Heart left ventricle (tissue), 16 donors: ENCODE measurements around the gene ADGRB2. TPM values are rescaled to one million over a fixed set of nuclear protein-coding genes. Genes with fewer than 3 reads are reported as not detected.

Experiments
- ATAC-seq, 4 donors: fragments of 200-7000 bp; cut with Tn5 transposase; one replicate each; pipeline ENCODE4 v1.9.1; 2020 to 2022; ENCODE audit warnings: moderate library complexity in 4 of 4, mild to moderate bottlenecking in 3 of 4, moderate number of reproducible peaks in 1 of 4
- DNase-seq, 5 donors: peaks; one replicate each; pipeline ENCODE4 v3.0.0-alpha.2; 2020
- H3K27ac ChIP-seq, 12 donors: fragments of 200-600 bp; sonication (generic) in 4 of 12; one replicate each; pipeline versions ENCODE4 v1.5.0 to v1.8.0; 2016 to 2022; ENCODE audit warnings: mild to moderate bottlenecking in 2 of 12
- H3K27me3 ChIP-seq, 9 donors: fragments of 200-600 bp; sonication (generic) in 2 of 9; one replicate each; pipeline versions ENCODE4 v1.5.1 to v1.8.0; 2016 to 2022; ENCODE audit warnings: mild to moderate bottlenecking in 3 of 9
- H3K36me3 ChIP-seq, 9 donors: fragments of 200-600 bp; sonication (generic) in 2 of 9; one replicate each; pipeline versions ENCODE4 v1.5.0 to v1.8.0; 2018 to 2022; ENCODE audit warnings: mild to moderate bottlenecking in 2 of 9
- H3K4me1 ChIP-seq, 12 donors: fragments of 200-600 bp; sonication (generic) in 4 of 12; one replicate each; pipeline versions ENCODE4 v1.5.0 to v1.8.0; 2016 to 2022; ENCODE audit warnings: mild to moderate bottlenecking in 3 of 12
- H3K4me3 ChIP-seq, 12 donors: fragments of 200-600 bp; sonication (generic) in 4 of 12; one replicate each; pipeline versions ENCODE4 v1.5.0 to v1.8.0; 2017 to 2022; ENCODE audit warnings: mild to moderate bottlenecking in 9 of 12, moderate library complexity in 4 of 12
- H3K9me3 ChIP-seq, 12 donors: fragments of 200-600 bp; sonication (generic) in 4 of 12; one replicate each; pipeline versions ENCODE4 v1.5.0 to v1.8.0; 2016 to 2022; ENCODE audit warnings: mild to moderate bottlenecking in 1 of 12
- CTCF ChIP-seq, 12 donors: fragments of 200-600 bp; sonication (generic) in 4 of 12; IDR thresholded peaks; one replicate each; pipeline versions ENCODE4 v1.5.0 to v1.8.0; 2018 to 2022; ENCODE audit warnings: antibody characterized with exemption in 12 of 12, mild to moderate bottlenecking in 5 of 12
- POLR2A ChIP-seq, 2 donors: fragments of 450-650 bp; IDR thresholded peaks; one replicate each; pipeline ENCODE4 v1.6.1; 2017; ENCODE audit warnings: antibody characterized with exemption in 2 of 2, mild to moderate bottlenecking in 2 of 2, moderate library complexity in 2 of 2
- WGBS, 4 donors: extraction: QIAGEN DNeasy Blood & Tissue Kit in 2 of 4; methylation state at CpG; one replicate each; pipeline versions ENCODE4 v1.1.5 to v1.1.7; 2013 to 2018; 5-methylcytosine and 5-hydroxymethylcytosine counted together
- intact Hi-C, 10 donors: fragments of 100-400 bp; cut with DNase I; formaldehyde crosslinking; loops; one replicate each; pipeline versions ENCODE4 v1.11.1 to v1.14.2; 2022
- polyA plus RNA-seq, 2 donors: library from polyadenylated mRNA; stranded (reverse); fragments of 200-250 nt; gene quantifications; one replicate each; pipeline ENCODE4 v1.2.3, GENCODE V29; 2013
- total RNA-seq, 9 donors: library from RNA; depleted of rRNA in 2 of 9; stranded (reverse); fragments of >200 nt in 2 of 9; fragmentation: NEBNext Ultra II Directional in 3 of 9; extraction: Animal tissue kit (Norgen Biotek cat#: 25700) in 3 of 9; gene quantifications; one replicate each; pipeline versions ENCODE4 v1.1.0 to v1.2.4, GENCODE V29; 2016 to 2023
- donor health status: ischemic (EF 13 %, LVEDD 7.1; RV severe dilation, severe dysfunction).
- donor health status: healthy with polysubstance abuse.
- donor health status: DM: no; HTN: yes; CAD: no.
- donor health status: DM: no; HTN: no; CAD: no.
- donor health status: ischemic (EF 25% LVEDD 6.9; RV normal size, moderate dysfunction).
- donor health status: ischemic (EF 25% LVEDD 5.7; RV mildly dilated, moderate dysfunction).
- donor health status: healthy.
- donor health status: DM: yes; HTN: yes; CAD: no.
- donor health status: ischemic (EF 35%, LVEDD 5.7; RV mildly dilated, moderate dysfunction).
- donor health status: nonischemic (EF 11% LVEDD 7.7; RV severe dilation, severe dysfunction).
- donor health status: DM: yes; HTN: yes; CAD: no.
- donor health status: PGD.
- donor health status: ischemic (EF 29% LVEDD 5.4; RV normal size, mild dysfunction).
- donor health status: nonischemic (EF 23%, LVEDD 6.1; RV moderate dilation, normal function).

The ADGRB2 gene
- total and polyA plus RNA-seq, 11 donors: 1.1 to 18.5 (median 9.6) TPM

- no peak for TF ChIP-seq CTCF (IDR thresholded peaks at IDR 0.05)
- no peak for TF ChIP-seq POLR2A (IDR thresholded peaks at IDR 0.05)
- 80 to 89% (median 88%) methylated on average over 10 of the region's 10 CpGs for WGBS, 4 donors
- Histone ChIP-seq H3K4me1 (peaks cover 2 to 56% (median 34%) of the 10 kb centered on the region in 12 donors), H3K4me3 (no peak overlapping the region), H3K36me3 (no peaks in the 10 kb centered on the region), H3K27ac (no peak overlapping the region), H3K27me3 (peaks cover 0 to 33% (median 10%) of the 10 kb centered on the region in 9 donors), H3K9me3 (no peaks in the 10 kb centered on the region)
- intact Hi-C loops: loop anchor here in 1 of 10 donors (5.0 kb wide), 1 partner anchor 203 kb away; no protein-coding TSS in a partner anchor
- DNase-seq (no peak), ATAC-seq (no peak)
Measured at GRCh38 chr1:31759298-31760023, 4.7 kb downstream of the ADGRB2 start.

- no peak for ATAC-seq
- peaks cover 2 to 60% (median 38%) of the 10 kb centered on the region in 12 donors for H3K4me1 ChIP-seq
- no peaks in the 10 kb centered on the region for H3K36me3 ChIP-seq
- no peak for DNase-seq
- H3K27me3 ChIP-seq: peaks cover 0 to 32% (median 10%) of the 10 kb centered on the region in 9 donors
- WGBS, 4 donors: 92 to 96% (median 92%) methylated on average over 7 of the region's 7 CpGs
- H3K27ac ChIP-seq: no peak overlapping the region
- no peaks in the 10 kb centered on the region for H3K9me3 ChIP-seq
- intact Hi-C loops: no loop called here
- no peak overlapping the region for H3K4me3 ChIP-seq
- TF ChIP-seq POLR2A (IDR thresholded peaks at IDR 0.05): no peak
- TF ChIP-seq CTCF (IDR thresholded peaks at IDR 0.05): no peak
Measured at GRCh38 chr1:31758823-31759222, 5.3 kb downstream of the ADGRB2 start.

- 95 to 100% (median 96%) methylated on average over 6 of the region's 6 CpGs for WGBS, 4 donors
- Histone ChIP-seq H3K4me1 (peaks cover 2 to 60% (median 41%) of the 10 kb centered on the region in 12 donors), H3K27ac (no peak overlapping the region), H3K27me3 (peaks cover 0 to 29% (median 7%) of the 10 kb centered on the region in 9 donors), H3K4me3 (no peak overlapping the region), H3K36me3 (no peaks in the 10 kb centered on the region), H3K9me3 (no peaks in the 10 kb centered on the region)
- ATAC-seq: no peak
- DNase-seq: no peak
- TF ChIP-seq CTCF (IDR thresholded peaks at IDR 0.05) (no peak), POLR2A (IDR thresholded peaks at IDR 0.05) (no peak)
- intact Hi-C loops: no loop called here
Measured at GRCh38 chr1:31757989-31758388, 6.2 kb downstream of the ADGRB2 start.

- TF ChIP-seq CTCF (IDR thresholded peaks at IDR 0.05) (no peak), POLR2A (IDR thresholded peaks at IDR 0.05) (no peak)
- peaks cover 0 to 21% (median 1%) of the 10 kb centered on the region in 9 donors for H3K27me3 ChIP-seq
- ATAC-seq: no peak
Measured at GRCh38 chr1:31757204-31757679, 6.9 kb downstream of the ADGRB2 start.

More at GRCh38 chr1:31757204-31757679, 6.9 kb downstream of the ADGRB2 start:
- DNase-seq: no peak
- WGBS, 4 donors: 90 to 97% (median 91%) methylated on average over 8 of the region's 8 CpGs
- intact Hi-C loops: no loop called here
- Histone ChIP-seq H3K4me1 (peaks cover 2 to 60% (median 37%) of the 10 kb centered on the region in 12 donors), H3K4me3 (no peak overlapping the region), H3K9me3 (no peaks in the 10 kb centered on the region), H3K36me3 (no peaks in the 10 kb centered on the region), H3K27ac (no peak overlapping the region)
